NCI-H345 treated with DMSO at 0.1 percent for 48 hours (cell line): ENCODE data around the gene RPL39.
"Not testable (repeated sequence)": the region's sequence is repeated elsewhere in the genome, so short reads cannot be mapped to it uniquely, and the experiment has no call there.

Experiments used
- DNase-seq: peaks from one replicate; lab custom pipeline; 2025; ENCODE audit not compliant: unreplicated experiment; lab: John Stamatoyannopoulos, UW

RPL39 gene

DNA sequence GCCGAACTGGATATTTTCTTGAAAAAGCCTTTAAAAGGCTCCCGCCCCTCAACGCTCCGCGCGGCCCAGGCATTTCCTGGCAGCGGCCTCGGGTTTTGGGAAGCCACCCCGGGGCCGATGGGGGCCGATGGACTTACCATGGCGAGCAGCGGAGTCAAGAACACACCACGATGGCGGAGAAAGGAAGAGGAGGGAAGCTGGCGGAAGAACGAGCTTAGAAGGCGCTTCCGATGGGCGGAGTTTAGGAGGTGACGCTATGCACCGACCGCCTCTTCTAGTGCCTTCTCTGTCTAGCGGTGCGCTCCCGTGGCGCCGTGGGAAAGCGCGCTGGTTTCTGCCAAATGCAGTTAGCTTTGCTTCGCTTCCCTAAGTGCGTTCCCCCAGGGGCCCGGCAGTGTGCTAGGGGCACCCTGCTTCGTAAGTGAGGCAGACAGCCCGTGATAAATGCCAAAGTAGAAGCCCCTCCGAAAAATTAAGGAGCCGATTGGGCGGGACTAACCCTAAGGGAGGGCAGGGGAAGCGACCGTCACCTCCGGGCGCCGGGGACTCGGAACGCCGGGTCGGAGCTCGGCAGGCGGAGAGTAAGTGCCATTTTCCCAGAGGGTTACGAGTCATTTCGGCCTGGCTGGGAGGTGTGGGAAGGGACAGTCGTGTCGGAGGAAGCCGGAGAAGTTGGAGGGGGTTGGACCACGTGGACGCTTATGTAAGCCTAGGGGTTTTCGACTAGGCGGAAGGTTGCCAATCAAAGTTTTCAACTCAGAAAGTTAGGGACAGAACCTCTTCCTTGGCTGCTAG, at the start of gene RPL39:
TSS of gene RPL39 (minus strand) at position 194 of the 795 bp plus-strand sequence. CDS start at position 140, 54 bp downstream.
- peak; percentile 75 for DNase-seq

DNA sequence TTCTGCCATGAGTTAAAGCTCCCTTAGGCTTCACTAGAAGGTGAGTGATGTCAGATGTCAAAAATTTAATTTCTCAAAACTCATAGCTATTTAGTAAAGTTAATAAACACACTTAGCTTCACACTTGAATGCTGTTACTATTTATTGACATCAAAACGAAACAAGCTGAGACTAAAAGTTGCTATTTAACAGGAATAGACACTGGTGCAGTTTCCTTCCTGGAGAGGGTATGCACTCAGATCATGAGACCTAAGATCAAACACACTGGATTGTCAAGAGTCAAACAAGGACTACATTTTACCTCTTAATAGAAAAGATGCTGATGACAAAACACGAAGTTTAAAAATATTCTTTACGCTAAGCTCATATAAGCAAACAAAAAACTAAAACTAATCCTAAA, 42.5 kb upstream of the RPL39 start:
- DNase-seq = no peak

DNA sequence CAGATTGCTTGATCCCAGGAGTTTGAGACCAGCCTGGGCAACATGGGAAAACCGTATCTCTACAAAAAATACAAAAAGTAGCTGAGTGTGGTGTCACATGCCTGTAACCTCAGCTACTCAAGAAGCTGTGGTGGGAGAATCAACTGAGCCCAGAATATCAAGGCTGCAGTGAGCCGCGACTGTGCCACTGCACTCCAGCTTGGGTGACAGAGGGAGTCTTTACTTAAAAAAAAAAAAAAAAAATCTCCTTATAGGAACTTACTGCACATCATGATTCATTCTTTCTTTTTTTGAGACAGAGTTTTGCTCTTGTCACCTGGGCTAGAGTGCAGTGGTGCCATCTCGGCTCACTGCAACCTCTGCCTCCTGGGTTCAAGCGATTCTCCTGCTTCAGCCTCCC, 37.0 kb upstream of the RPL39 start:
- DNase-seq = no peak

DNA sequence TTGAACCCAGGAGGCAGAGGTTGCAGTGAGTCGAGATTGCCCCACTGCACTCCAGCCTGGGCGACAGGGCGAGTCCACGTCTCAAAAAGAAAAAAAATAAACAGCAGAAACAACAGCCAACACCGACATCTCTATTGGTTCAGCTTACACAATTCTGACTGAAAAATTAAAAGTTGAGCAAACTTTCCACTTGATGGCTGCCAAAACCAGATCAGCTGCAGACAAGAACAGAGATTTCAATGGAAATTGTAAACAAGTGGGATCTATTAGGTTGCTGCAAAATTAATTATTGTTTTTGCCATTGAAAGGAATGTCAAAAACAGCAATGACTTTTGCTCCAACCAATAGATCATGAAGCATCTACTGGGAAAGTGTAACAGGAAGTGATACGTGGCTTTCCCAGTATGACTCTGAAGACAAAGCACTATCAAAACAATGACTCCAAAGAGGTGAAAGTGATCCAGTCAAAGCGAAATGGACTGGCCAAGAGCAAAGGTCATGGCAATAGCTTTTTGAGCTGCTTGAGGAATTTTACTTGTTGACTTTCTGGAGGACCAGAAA, 35.0 kb upstream of the RPL39 start:
- no peak for DNase-seq

DNA sequence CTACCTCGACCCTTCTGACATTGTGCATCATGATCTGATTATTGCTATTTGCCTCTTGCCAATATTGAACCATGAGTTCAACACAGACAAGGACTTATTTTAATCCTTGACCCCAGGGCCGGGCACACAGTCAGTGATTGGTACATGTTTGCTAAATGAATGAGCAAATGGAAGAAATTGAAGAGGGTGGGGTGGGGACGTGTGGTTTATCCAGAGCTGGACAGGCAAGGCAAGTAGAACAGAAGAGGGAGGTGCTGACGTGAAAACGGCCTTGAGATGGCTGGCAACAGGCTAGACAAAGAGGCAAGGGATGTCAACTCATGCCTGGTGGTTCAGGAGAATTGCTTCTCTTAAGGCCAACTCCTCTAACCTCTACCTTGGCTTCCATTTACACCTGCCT, 32.8 kb upstream of the RPL39 start:
- not testable (repeated sequence) for DNase-seq

DNA sequence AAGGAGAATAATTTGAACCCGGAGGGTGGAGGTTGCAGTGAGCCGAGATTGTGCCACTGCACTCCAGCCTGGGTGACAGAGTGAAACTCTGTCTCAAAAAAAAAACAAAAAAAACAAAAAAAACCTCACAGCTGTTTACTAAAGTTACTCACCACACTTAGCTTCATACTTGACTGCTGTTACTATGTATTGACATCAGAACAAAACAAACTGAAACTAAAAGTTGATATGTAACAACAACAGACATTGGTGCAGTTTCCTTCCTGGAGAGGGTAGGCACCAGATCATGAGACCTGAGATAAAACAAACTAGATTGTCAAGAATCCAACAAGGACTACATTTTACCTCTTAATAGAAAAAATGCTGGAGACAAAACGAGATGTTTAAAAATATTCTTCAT, 30.3 kb upstream of the RPL39 start:
- DNase-seq = not testable (repeated sequence)

DNA sequence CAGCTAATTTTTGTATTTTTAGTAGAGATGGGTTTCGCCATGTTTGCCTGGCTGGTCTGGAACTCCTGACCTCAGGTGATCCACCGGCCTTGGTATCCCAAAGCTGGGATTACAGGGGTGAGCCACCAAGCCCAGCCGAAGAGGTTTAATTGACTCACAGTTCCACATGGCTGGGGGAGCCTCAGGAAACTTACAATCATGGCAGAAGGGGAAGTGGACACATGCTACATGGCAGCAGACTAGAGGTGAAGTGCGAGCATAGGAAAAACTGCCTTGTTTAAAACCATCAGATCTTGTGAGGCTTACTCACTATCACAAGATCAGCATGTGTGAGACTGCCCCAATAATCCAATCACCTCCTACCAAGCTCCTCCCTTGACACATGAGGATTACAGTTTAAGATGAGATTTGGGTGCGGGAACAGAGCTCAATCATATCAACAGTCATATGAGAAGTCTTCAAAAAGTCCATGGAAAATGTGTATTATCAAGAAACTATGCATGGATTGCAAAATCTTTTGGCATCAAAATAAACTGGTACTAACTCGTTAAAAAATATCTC, 25.8 kb upstream of the RPL39 start:
- no peak for DNase-seq

DNA sequence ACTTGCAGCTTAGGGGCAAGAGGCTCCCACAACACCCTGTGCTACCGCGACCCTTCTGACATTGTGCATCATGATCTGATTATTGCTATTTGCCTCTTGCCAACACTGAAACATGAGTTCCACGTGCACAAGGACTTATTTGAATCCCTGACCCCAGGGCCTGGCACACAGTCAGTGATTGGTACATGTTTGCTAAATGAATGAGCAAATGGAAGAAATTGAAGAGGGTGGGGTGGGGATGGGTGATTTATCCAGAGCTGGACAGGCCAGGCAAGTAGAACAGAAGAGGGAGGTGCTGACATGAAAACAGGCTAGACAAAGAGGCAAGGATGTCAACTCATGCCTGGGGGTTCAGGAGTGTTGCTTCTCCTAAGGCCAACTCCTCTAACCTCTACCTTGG, 24.9 kb upstream of the RPL39 start:
- no peak for DNase-seq

DNA sequence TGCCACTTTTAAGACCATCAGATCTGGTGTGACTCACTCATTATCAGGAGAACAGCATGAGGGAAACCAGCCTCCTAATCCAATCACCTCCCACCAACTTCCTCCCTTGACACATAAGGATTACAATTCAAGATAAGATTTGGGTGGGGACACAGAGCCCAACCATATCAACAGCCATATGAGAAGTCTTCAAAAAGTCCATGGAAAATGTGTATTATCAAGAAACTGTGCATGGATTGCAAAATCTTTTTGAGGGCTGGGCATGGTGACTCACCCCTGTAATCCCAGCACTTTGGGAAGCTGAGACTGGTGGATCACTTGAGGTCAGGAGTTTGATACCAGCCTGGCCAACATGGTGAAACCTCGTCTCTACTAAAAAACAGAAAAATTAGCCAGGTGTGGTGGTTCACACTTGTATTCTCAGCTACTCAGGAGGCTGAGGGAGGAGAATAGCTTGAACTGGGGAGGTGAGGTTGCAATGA, 17.8 kb upstream of the RPL39 start:
- no peak for DNase-seq

DNA sequence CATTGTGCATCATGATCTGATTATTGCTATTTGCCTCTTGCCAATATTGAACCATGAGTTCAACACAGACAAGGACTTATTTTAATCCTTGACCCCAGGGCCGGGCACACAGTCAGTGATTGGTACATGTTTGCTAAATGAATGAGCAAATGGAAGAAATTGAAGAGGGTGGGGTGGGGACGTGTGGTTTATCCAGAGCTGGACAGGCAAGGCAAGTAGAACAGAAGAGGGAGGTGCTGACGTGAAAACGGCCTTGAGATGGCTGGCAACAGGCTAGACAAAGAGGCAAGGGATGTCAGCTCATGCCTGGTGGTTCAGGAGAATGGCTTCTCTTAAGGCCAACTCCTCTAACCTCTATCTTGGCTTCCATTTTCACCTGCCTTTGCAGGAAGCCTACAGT, 17.0 kb upstream of the RPL39 start:
- DNase-seq = not testable (repeated sequence)

DNA sequence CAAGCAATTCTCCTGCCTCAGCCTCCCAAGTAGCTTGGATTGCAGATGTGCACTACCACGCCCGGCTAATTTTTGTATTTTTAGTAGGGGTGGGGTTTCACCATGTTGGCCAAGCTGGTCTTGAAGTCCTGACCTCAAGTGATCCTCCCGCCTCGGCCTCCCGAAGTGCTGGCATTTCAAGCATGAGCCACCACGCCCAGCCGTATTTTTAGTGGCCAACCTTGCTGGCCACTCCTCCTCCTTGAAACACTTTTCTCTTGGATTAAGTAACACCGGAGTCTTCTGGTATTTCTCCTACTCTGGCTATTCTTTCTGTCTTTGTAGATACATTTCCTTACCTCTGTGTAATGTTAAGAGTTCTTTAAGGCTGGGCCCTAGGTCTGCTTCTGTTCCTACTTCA, 11.1 kb upstream of the RPL39 start:
- DNase-seq = no peak

DNA sequence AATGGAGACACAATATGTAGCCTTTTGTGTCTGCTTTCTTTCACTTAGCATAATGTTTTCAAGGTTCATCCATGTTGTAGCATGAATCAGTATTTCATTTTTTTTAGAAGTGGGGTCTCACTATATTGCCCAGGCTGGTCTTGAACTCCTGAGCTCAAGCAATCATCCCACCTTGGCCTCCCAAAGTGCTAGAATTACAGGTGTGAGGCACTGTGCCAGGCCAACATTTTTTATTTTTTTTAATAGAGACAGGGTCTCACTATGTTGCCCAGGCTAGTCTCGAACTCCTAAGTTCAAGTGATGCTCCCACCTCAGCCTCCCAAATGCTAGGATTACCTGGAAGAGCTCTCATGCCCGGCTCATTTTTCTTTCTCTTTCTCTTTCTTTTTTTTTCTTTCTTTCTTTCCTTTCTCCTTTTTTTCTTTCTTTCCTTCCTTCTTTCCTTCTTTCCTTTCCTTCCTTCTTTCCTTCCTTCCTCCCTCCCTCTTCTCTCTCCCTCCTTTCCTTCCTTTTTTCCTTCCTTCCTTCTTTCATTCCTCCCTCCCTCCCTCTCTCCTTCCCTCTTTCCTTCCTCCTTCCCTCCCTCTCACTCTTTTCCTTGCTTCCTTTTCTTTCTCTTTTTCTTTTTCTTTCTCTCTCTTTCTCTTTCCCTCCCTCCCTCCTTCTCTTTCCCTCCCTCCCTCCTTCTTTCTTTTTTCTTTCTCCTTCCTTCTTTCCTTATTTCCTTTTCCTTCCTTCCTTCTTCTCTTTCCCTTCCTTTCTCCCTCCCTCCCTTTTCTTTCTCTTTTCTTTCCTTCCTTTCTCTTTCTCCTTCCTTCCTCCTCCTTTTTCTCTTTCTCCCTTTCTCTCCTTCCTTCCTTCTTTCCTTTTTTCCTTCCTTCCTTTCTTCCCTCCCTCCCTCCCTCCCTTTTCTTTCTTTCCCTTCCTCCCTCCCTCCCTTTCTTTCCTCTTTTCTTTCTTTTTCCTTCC, 10.1 kb upstream of the RPL39 start:
- no peak for DNase-seq

DNA sequence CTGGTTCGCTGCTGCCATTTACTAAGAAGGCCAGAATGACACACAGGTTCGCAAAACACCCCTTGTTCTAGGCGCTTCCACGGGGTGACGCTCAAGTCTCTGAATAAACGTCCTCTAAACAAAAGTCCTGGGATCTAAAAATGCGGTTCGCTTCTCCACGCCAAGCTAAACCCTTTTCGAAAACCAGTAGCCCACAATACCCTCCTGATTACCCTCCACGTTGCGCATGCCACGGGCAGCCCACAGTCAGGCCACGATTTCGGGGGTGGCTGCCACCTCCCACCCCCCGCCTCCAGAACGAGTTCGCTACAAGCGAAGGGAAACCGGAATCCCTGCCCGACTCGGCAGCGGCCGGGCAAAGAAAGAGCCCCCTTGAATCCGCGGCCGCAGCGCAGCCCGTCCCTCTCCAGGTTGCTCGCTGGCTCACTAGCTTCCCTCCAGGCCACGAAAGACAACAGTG, 423 bp downstream of the RPL39 start:
- DNase-seq = no peak

DNA sequence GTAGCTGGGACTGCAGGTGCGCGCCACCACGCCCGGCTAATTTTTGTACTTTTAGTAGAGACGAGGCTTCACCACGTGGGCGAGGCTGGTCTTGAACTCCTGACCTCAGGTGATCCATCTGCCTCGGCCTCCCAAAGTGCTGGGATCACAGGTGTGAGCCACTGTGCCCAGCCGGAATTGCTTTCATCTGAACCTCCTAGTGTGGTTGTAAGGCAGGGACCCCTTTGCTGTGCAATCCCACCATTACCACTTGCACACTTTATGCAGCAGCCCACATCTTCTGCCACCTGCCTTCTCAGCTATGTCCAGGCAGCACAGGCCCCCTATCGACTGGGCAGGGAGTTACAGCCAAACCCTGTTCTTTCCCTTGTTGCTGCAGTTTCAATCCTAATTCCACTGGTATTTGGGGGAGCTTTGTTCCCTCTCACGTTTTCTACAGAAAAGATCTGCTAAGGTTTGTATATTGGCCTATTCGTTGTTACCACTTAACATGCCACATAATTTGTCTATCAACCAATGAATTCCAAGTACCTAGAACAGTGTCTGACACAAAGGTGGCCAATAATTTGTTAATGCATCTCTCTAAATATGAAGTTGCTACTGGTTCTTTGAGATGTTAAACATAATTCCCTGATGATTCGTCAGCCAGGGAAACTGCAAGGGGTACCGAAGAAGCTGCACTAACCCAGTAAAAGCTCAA, 6.5 kb downstream of the RPL39 start:
- DNase-seq = no peak

DNA sequence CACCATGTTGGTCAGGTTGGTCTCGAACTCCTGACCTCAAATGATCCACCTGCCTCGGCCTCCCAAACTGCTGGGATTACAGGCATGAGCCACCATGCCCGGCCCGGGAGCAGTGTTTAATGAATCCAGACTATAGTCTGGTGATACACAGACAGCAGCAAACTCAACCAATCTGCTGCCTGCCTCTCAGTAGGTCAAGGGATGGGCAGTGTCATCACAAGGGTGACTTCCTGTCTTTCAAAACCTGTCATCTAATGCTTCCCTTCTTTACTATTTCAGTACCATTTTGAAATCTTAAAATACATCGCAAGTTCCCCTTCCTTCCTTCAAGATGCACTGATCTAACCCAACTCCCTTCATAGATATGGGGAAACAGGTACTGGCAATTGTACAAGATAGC, 8.4 kb downstream of the RPL39 start:
- no peak for DNase-seq

DNA sequence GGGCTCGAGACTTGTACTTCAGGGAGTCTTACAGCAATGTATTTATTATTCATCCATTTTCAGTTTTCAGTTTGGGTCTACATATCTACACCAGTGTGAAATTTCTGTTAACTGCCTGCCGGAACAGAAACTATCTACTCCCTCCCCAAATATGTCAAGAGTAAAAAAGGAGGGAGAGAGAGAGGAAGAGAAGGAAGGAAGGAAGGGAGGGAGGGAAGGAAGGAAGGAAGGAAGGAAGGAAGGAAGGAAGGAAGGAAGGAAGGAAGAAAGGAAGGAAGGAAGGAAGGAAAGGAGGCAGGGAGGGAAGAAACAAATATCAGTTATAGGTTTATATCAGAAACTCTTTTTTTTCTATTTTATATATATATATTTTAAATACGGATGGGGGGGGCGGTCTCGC, 12.6 kb downstream of the RPL39 start:
- no peak for DNase-seq

DNA sequence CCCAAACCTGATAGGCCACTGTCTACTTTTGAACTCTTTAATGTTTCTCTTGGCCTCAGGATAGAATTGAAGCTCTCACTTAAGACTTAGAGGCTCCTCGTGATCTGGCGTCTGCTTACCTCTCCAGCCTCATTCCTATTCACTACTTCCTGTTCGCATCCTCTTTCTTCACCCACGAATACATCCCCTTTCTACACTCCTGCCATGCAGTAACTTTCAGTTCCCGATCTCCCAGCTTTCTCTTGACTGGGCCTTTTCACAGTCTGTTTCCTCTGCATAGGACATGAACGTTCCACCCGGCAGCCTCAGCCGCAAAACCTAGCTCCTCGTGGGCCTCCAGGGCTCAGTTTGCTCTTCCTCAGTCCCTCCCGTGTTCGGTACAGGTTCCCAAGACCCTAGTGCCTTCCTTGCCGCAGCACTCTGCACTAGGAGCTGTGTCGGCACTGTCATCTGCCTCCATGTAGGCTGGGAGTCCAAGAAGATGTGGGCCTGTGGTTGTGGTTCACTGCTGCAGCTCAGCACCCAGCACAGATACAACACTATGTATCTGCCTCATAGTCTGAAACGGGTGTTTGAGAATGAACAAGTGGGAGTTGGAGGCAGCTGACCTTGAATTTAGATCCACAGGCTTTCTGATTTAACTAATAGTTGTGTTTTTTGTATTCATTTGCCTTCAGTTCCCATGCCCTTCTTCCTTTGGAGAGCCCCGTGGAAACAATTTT, 15.8 kb downstream of the RPL39 start:
- DNase-seq = no peak

DNA sequence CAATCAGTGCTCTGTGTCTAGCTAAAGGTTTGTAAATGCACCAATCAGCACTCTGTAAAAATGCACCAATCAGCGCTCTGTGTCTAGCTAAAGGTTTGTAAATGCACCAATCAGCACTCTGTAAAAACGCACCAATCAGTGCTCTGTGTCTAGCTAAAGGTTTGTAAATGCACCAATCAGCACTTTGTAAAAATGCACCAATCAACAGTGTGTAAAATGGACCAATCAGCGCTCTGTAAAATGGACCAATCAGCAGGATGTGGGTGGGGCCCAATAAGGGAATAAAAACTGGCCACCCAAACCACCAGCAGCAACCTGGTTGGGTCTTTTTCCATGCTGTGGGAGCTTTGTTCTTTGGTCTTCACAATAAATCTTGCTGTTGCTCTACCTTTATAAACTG, 22.0 kb downstream of the RPL39 start:
- not testable (repeated sequence) for DNase-seq

DNA sequence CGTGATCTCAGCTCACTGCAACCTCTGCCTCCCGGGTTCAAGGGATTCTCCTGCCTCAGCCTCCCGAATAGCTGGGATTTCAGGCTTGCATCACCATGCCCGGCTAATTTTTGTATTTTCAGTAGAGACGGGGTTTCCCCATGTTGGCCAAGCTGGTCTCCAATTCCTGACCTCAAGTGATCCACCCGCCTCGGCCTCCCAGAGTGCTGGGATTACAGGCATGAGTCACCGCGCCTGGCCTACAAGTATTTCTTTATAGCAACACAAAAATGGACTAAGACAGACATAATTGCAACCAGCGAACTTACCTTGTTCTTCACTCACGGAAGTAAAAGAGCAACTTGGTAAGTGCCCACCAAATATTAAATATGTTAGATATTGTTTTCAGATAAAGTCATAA, 23.0 kb downstream of the RPL39 start:
- DNase-seq = not testable (repeated sequence)

DNA sequence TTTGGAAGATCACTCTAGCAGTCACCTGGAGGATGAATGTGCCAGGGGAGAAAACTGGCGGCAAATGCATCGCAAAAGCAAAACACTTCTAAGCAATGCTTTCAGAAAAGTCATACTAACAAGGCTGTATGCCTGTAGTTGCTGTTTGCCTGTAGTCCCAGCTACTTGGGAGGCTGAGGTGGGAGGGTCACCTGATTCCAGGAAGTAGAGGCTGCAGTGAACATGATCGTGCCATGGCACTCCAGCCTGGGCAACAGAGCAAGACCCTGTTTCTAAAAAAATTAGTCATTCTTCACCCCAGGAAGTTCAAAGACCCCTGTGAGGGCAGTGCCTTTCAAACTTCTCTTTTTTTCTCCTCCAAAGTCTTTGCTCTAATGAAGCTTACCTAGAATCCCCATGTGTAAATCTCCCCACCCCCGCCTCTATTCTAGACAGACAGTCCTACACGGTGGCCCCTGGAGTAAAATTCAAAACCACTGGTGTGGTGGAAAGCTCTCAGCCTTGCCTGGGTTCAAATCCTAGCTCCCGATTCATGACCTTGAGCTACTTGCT, 27.5 kb downstream of the RPL39 start:
- DNase-seq = no peak
